ENCODE results near the gene FETUB. TPM values are rescaled to one million over a fixed set of nuclear protein-coding genes. Genes with fewer than 3 reads are reported as not detected.

FETUB gene
- total and polyA plus RNA-seq, 2 of the 8 experiments (the other 6 are each of a cell fraction or from before 2014, with no cell fraction given): 0.15 TPM; not detected in 1

GRCh38 chr3:186683979-186684378 lies 43.8 kb downstream of the FETUB start (continued):
- TF ChIP-seq CHD7 (IDR thresholded peaks at IDR 0.05; ENCODE audit: insufficient replicate concordance, low read length): no peak
